Stimulated activated naive CD8-positive, alpha-beta T cell treated with anti-CD3 and anti-CD28 coated beads, Interleukin-15, Interleukin-2, amounts not matched to agents 100 ng/mL and 50 ng/mL, for 24 hours (primary cell): ENCODE data around the gene ZNF597.
A peak's percentile ranks its signal among the peaks of the same experiment; 100 is the strongest.

ENCODE experiments used
- H3K27ac Mint-ChIP-seq: one replicate; pipeline ENCODE4 v1.8.0; 2021; ENCODE audit warnings: mild to moderate bottlenecking, mixed read lengths
- H3K27me3 Mint-ChIP-seq: one replicate; pipeline ENCODE4 v1.8.0; 2021; ENCODE audit warnings: mixed read lengths
- H3K36me3 Mint-ChIP-seq: one replicate; pipeline ENCODE4 v1.8.0; 2021; ENCODE audit warnings: low read depth, mixed read lengths
- H3K4me1 Mint-ChIP-seq: one replicate; pipeline ENCODE4 v1.8.0; 2021; ENCODE audit warnings: low read depth, mixed read lengths
- H3K4me3 Mint-ChIP-seq: one replicate; pipeline ENCODE4 v1.8.0; 2021; ENCODE audit warnings: mild to moderate bottlenecking, mixed read lengths
- H3K9me3 Mint-ChIP-seq: one replicate; pipeline ENCODE4 v1.8.0; 2021; ENCODE audit warnings: mixed read lengths

Gene ZNF597

DNA sequence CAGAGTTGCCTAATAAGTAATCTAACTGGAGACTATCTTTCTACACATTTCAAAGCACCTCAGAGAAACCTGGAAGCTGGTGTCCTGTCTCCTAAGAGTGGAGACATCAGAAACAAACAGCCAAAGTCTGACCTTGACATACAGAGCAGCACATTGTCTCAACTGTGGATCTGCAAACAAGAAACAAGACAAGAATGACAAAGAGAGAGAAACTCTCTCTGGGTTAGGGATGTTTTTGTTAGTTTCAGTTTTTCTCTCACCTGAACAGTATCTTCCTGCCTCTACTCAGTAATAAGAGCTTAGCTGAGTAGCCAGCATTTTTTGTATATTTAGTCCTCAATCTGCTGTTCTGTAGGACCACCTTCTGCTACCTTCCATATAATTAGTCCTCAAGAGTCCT, 8.9 kb downstream of the ZNF597 start:
- Mint-ChIP-seq H3K27ac (no peak overlapping the region), H3K27me3 (peaks cover 11% of the 10 kb centered on the region), H3K4me1 (peaks cover 8% of the 10 kb centered on the region), H3K36me3 (peaks cover 32% of the 10 kb centered on the region), H3K9me3 (peaks cover 5% of the 10 kb centered on the region), H3K4me3 (no peak overlapping the region)

DNA sequence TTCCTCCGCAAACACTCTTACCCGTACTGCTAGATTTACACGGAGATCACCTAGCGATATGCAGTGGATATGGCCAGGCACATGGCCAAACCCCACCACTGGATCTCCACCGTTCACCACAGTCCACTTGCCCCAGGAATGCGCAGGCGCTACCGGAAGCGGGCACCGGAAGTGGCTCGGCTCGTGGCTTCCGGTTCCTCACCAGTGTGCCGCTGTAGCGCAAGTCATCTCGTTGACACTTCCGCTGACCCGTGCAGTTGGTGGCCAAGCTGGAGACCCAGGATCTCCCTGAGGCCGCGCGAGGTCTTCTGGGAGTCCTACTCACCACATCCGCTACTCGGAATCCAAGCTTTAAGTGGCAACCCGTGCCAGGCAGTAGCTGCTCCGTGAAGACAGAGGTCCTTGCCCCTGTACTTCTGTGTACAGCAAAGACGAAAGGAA, 11.5 kb downstream of the ZNF597 start:
- H3K4me1 Mint-ChIP-seq = peaks cover 8% of the 10 kb centered on the region
- peaks cover 5% of the 10 kb centered on the region for H3K9me3 Mint-ChIP-seq
- H3K27ac Mint-ChIP-seq = peak overlapping the region; percentile 31
- H3K36me3 Mint-ChIP-seq = peaks cover 17% of the 10 kb centered on the region
- H3K4me3 Mint-ChIP-seq = peak overlapping the region; percentile 76
- peaks cover 6% of the 10 kb centered on the region for H3K27me3 Mint-ChIP-seq

DNA sequence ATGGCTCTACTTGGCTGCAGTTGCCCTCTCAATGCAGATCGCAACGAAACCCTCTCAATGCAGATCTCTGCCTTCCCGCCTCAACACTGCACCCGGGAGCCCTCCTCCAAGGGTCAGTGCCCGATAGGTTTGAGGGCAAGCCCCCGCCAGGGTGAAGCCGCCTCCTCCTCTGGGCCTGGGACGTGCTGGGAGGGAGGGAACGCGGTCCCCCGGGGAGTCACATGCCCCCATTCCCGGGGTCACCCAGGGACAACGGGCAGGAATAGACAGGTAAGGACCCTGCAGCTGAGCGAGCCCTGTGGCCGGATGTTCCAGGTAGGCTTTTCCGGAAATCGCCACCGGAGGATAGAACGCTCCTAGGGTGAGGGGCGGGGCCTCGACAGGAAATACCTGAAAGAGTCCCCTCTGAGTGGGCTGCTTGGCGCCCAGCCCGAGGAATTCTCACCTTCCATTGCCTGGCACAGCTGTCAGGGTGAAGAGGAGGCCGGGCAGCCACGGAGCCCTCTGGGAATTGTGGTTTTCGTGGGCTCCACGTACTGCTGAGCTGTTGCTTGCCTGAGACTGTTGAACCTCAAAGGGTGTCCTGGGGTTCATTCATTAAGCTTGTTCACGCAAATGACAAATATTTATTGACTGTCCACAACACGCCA, 29.4 kb downstream of the ZNF597 start:
- H3K9me3 Mint-ChIP-seq = peaks cover 39% of the 10 kb centered on the region
- H3K4me1 Mint-ChIP-seq = no peaks in the 10 kb centered on the region
- H3K27me3 Mint-ChIP-seq = no peaks in the 10 kb centered on the region
- no peak overlapping the region for H3K4me3 Mint-ChIP-seq
- H3K27ac Mint-ChIP-seq = no peak overlapping the region
- H3K36me3 Mint-ChIP-seq = peaks cover 41% of the 10 kb centered on the region

DNA sequence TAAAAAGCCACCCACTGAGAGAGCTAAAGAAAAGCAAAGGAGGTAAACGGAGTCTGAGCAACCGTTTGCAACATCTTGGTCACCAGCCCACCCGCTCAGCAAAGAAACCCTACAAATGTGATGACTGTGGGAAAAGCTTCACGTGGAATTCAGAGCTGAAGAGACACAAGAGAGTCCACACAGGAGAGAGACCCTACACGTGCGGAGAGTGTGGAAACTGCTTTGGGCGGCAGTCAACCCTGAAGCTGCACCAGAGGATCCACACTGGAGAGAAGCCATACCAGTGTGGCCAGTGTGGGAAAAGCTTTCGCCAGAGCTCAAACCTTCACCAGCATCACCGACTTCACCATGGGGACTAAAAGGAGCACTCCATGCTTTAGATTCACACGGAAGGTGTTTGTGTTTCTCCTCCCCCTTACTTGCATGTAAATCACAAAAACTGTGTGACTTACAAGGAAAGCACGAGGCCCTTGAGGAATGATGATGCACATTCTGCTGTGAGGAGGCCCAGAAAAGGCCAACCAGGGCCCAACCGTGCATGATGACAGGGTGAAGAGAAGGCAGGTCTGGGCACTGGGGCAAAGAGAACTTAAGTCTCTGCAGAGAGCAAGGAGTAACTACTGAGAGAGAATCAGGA, 34.6 kb downstream of the ZNF597 start:
- no peaks in the 10 kb centered on the region for H3K27me3 Mint-ChIP-seq
- peaks cover 84% of the 10 kb centered on the region for H3K36me3 Mint-ChIP-seq
- H3K9me3 Mint-ChIP-seq = peaks cover 40% of the 10 kb centered on the region
- H3K27ac Mint-ChIP-seq = no peak overlapping the region
- H3K4me1 Mint-ChIP-seq = peaks cover 5% of the 10 kb centered on the region
- H3K4me3 Mint-ChIP-seq = no peak overlapping the region

DNA sequence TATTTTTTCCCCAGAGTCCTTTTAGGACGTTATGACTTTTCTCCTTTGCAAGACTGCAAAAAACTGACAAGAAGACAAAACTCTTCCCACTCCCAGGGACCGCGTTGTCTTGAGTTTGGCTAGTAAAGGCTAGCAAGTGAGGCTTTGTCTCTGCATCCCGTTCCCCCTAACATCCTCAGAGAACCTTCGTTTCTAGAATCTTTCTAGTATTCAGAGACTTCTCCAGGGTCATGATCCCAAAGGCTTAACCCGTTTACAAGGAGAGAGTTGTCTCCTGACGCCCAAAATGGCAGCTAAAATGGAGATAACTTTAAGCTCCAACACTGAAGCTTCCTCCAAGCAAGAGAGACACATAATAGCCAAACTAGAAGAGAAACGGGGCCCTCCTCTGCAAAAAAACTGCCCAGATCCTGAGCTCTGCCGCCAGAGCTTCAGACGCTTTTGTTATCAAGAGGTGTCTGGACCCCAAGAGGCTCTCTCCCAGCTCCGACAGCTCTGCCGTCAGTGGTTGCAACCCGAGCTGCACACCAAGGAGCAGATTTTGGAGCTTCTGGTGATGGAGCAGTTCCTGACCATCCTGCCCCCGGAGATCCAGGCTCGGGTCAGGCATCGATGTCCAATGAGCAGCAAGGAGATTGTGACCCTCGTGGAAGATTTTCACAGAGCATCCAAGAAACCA, 41.4 kb downstream of the ZNF597 start:
- Mint-ChIP-seq H3K27me3 (no peaks in the 10 kb centered on the region), H3K27ac (peak overlapping the region; percentile 90), H3K4me3 (peak overlapping the region; percentile 94), H3K9me3 (peaks cover 25% of the 10 kb centered on the region), H3K36me3 (peaks cover 64% of the 10 kb centered on the region), H3K4me1 (peaks cover 45% of the 10 kb centered on the region)

DNA sequence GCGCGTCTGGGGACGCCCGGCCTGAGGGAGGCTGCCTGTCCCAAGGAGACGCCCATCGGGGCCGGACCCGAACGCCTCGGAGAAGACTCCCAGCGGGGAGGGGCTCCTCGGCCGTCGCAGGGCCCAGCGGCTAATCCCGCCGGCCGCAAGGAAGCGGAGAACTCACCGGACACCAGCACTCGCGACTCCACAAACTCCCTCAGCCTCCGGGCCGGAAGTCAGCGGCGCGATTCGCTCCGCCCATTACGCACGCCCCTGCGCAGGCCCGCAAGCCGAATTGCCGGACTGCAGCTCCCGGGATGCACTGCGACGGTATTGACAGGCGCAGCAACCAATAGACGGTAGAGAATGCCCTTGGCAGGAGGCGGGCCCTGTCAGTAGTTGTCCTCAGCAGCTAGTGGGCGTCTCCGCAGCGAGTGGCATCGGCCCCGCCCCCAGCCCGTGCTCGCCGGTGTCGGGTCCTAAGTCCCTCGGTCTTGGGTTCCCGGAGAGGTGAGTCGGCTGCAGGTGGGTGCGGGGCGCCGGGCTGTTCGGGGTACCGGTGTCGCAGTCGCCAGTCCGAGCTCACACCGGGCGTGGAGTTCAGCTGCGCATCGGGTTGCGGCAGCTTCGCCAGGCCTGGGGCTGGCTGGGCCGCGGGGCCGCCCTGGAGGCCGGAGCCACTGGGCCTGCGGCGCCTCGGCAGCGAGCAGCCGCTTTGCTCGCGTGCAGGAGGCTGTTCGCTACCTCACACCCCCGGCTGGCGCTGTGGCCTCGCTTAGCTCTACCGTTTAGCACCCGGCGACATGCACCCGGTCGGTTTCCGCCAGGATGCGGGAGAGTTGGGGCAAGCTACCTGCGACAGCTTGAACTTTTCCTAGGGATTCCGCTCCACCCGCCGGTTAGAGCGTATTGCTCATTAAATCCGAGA, 42.3 kb downstream of the ZNF597 start, which contains the start of the genes ZNF174 and ZSCAN32:
Gene ZNF174, plus strand, starts transcription at position 437 of the 910 bp plus-strand sequence. CDS start 790 bp downstream, outside the sequence.
Gene ZSCAN32, minus strand, starts transcription at position 226 of the 910 bp plus-strand sequence. CDS start 3,447 bp downstream, outside the sequence.
- peaks cover 24% of the 10 kb centered on the region for H3K9me3 Mint-ChIP-seq
- H3K36me3 Mint-ChIP-seq = peaks cover 64% of the 10 kb centered on the region
- H3K4me1 Mint-ChIP-seq = peaks cover 48% of the 10 kb centered on the region
- H3K4me3 Mint-ChIP-seq = peak within 1 kb of the TSS; percentile 94
- peak within 1 kb of the TSS; percentile 91 for H3K27ac Mint-ChIP-seq
- H3K27me3 Mint-ChIP-seq = no peaks in the 10 kb centered on the region

DNA sequence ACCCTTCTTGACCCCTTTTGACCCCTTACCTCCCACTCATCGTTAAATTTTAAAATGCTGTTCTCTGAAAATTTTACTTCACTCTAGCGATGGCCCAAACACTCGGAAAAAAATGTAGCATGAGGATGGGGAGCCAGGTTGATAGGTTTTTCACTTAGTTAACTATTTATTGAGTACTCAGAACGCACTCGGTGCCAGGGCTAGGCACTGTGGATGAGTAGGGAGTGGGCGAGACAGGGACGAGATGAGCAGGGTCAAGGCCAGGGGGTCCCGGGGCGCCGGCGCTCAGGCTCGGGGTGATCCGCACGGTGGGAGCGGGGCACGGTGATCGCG, 42.9 kb downstream of the ZNF597 start:
- Mint-ChIP-seq H3K4me1 (peaks cover 49% of the 10 kb centered on the region), H3K4me3 (peak overlapping the region; percentile 94), H3K27me3 (no peaks in the 10 kb centered on the region), H3K9me3 (peaks cover 24% of the 10 kb centered on the region), H3K36me3 (peaks cover 64% of the 10 kb centered on the region), H3K27ac (peak overlapping the region; percentile 91)

DNA sequence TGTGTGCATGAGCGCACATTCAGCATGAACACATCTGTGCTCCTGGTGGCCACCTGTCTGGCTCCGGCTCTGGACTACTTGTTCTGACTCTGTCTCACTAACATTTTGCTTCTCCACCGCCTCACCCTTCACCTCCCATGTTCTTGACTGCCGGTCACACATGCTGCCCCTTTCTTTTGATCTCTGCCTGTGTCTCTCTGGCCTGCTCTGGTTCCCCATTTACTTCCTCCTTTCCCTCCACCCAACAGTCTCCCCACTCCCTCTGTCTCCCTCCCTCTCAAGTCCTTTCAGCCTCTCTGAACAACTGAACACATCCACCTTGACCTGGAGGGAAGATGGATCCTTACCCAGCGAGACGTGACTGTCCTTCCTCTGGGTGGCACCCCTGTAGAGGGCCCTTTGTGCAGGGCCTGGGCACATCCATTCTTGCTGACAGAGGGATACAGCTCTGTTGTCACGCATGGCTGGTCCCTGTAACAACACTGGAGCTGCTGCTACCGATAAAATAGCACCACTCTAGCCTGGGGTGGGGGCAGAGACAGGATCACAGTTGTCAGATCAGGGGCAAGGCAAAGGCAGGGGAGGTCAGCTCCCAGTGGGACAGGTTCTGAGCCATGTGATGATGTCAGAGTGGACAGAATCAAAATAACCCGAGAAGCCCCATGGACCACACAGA, 53.5 kb downstream of the ZNF597 start:
- Mint-ChIP-seq H3K9me3 (peaks cover 42% of the 10 kb centered on the region), H3K36me3 (peaks cover 86% of the 10 kb centered on the region), H3K4me1 (peaks cover 6% of the 10 kb centered on the region), H3K27ac (no peak overlapping the region), H3K27me3 (no peaks in the 10 kb centered on the region), H3K4me3 (no peak overlapping the region)

DNA sequence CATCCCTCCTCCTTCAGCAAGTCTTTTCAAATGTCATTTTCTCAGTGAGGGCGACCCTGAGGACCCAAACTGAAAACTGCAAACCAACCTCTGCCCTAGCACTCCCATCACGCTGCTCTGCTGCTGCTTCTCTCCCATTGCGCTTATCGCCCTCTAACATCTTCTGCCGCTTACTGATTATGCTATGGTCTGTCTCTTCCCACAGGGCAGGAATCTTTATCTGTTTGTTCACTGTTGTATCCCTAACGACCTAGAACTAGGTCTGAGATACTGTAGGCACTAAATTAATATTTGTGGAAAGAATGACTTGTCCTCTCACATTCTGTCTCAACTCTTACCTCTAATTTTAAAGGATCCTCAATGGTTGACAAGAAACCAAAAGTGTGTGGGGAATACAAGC, 55.0 kb downstream of the ZNF597 start:
- no peaks in the 10 kb centered on the region for H3K27me3 Mint-ChIP-seq
- H3K9me3 Mint-ChIP-seq = peaks cover 38% of the 10 kb centered on the region
- peaks cover 86% of the 10 kb centered on the region for H3K36me3 Mint-ChIP-seq
- no peak overlapping the region for H3K4me3 Mint-ChIP-seq
- H3K4me1 Mint-ChIP-seq = no peaks in the 10 kb centered on the region
- H3K27ac Mint-ChIP-seq = no peak overlapping the region

DNA sequence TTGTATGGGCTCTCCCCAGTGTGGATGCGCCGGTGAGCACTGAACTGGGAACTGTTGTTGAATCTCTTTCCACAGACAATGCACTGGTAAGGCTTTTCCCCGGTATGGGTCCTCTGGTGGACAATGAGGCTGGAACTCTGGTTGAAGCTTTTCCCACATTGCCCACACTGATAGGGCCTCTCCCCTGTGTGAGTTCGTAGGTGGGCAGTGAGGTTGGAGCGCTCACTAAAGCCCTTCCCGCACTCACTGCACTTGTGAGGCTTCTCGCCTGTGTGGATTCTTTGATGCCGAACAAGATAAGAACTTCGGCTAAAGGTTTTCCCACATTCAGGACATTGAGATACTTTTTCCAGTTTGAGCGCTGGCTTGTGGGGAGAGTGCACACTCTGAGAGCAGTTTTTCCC, 60.3 kb downstream of the ZNF597 start:
- H3K36me3 Mint-ChIP-seq = peaks cover 90% of the 10 kb centered on the region
- H3K27me3 Mint-ChIP-seq = no peaks in the 10 kb centered on the region
- no peaks in the 10 kb centered on the region for H3K4me1 Mint-ChIP-seq
- no peak overlapping the region for H3K27ac Mint-ChIP-seq
- H3K9me3 Mint-ChIP-seq = peaks cover 49% of the 10 kb centered on the region
- no peak overlapping the region for H3K4me3 Mint-ChIP-seq
